A549 (cell line): ENCODE results near the gene NR4A1. TPM values are rescaled to one million over a fixed set of nuclear protein-coding genes. Genes with fewer than 3 reads are reported as not detected.
A peak's percentile ranks its signal among the peaks of the same experiment; 100 is the strongest.

Source experiments
- ATAC-seq, 2 experiments: fragments of 200-7000 bp in 1 of 2; fragments of >200 bp in 1 of 2; cut with Nextera tagmentation in 1 of 2; cut with Tn5 transposase in 1 of 2; 3 replicates each; pipeline versions ENCODE4 v1.8.0 to v1.9.1; 2018 to 2020; ENCODE audit warnings: mild to moderate bottlenecking in 1 of 2, moderate library complexity in 1 of 2
- CTCF ChIA-PET: fragments of 300-600 bp; sonication (Branson Sonifier 250); formaldehyde crosslinking; extraction: SDS; loops from one replicate; lab custom pipeline; 2021; ENCODE audit warnings: antibody characterized with exemption, inconsistent platforms; lab: Yijun Ruan, JAX
- POLR2A ChIA-PET: fragments of 350-600 bp; formaldehyde crosslinking; extraction: SDS; loops from one replicate; lab custom pipeline; 2021; ENCODE audit warnings: antibody characterized with exemption, inconsistent platforms; lab: Yijun Ruan, JAX
- DNase-seq, 2 experiments: peaks; one replicate each; pipeline versions ENCODE4 v3.0.0 to v3.0.0-alpha.2; 2011 to 2016; ENCODE audit warnings: low read depth in 1 of 2, low spot score in 1 of 2
- FAIRE-seq: peaks from 2 replicates; lab custom pipeline; 2011; peaks lifted over from hg19 to GRCh38; lab: Jason Lieb, UNC
- H3K27ac ChIP-seq, 2 experiments: fragments of >200 bp; sonication (Bioruptor Twin); formaldehyde crosslinking; 3 replicates each; pipeline ENCODE4 v1.5.1; 2016 to 2017
- H3K4me1 ChIP-seq: fragments of >200 bp; sonication (Bioruptor Twin); formaldehyde crosslinking; 3 replicates; pipeline ENCODE4 v1.6.1; 2016
- H3K4me2 ChIP-seq: fragments of >200 bp; sonication (Bioruptor Twin); formaldehyde crosslinking; 3 replicates; pipeline ENCODE4 v1.6.1; 2016
- H3K4me3 ChIP-seq: fragments of >200 bp; sonication (Bioruptor Twin); formaldehyde crosslinking; 3 replicates; pipeline ENCODE4 v1.5.1; 2016
- H3K9me3 ChIP-seq: fragments of >200 bp; sonication (Bioruptor Twin); formaldehyde crosslinking; 3 replicates; pipeline ENCODE4 v1.6.1; 2016
- ATOH8 ChIP-seq: fragments of 250-450 bp; sonication (Bioruptor Pico); IDR thresholded peaks from 2 replicates; pipeline ENCODE4 v1.5.0; 2020; ENCODE audit warnings: low read depth, mild to moderate bottlenecking, moderate library complexity
- BHLHE40 ChIP-seq: IDR thresholded peaks from 2 replicates; pipeline ENCODE4 v1.6.1; 2012; ENCODE audit warnings: low read depth, low read length, inconsistent platforms
- EHF ChIP-seq: fragments of 250-450 bp; sonication (Bioruptor Pico); IDR thresholded peaks from 2 replicates; pipeline ENCODE4 v1.5.0; 2020; ENCODE audit warnings: mild to moderate bottlenecking
- FOSB ChIP-seq: fragments of 250-450 bp; sonication (Bioruptor Pico); IDR thresholded peaks from 2 replicates; pipeline ENCODE4 v1.5.0; 2020; ENCODE audit warnings: mild to moderate bottlenecking, moderate library complexity
- FOSL2 ChIP-seq, 2 experiments: fragments of 450-650 bp in 1 of 2; fragments of >200 bp in 1 of 2; sonication (Bioruptor Twin) in 1 of 2; formaldehyde crosslinking; IDR thresholded peaks; 2 replicates each; pipeline versions ENCODE4 v1.5.0 to v1.6.1; 2016 to 2020; ENCODE audit warnings: mild to moderate bottlenecking in 1 of 2, moderate library complexity in 1 of 2
- HEYL ChIP-seq: fragments of 250-450 bp; sonication (Bioruptor Pico); IDR thresholded peaks from 2 replicates; pipeline ENCODE4 v1.8.0; 2021; ENCODE audit warnings: mild to moderate bottlenecking, moderate library complexity
- HMGXB4 ChIP-seq: fragments of 250-450 bp; sonication (Bioruptor Pico); IDR thresholded peaks from 2 replicates; pipeline ENCODE4 v1.5.0; 2021; ENCODE audit warnings: mild to moderate bottlenecking, moderate library complexity, borderline replicate concordance
- HOXA7 ChIP-seq: fragments of 250-450 bp; sonication (Bioruptor Pico); IDR thresholded peaks from 2 replicates; pipeline ENCODE4 v1.5.0; 2020; ENCODE audit warnings: mild to moderate bottlenecking, moderate library complexity
- HOXB13 ChIP-seq: fragments of 250-450 bp; sonication (Bioruptor Pico); IDR thresholded peaks from 2 replicates; pipeline ENCODE4 v1.5.0; 2020; ENCODE audit warnings: low read depth, mild to moderate bottlenecking, moderate library complexity
- HOXB5 ChIP-seq: fragments of 250-450 bp; sonication (Bioruptor Pico); IDR thresholded peaks from 2 replicates; pipeline ENCODE4 v1.5.0; 2020; ENCODE audit warnings: mild to moderate bottlenecking, moderate library complexity
- JUNB ChIP-seq: fragments of >200 bp; sonication (Bioruptor Twin); formaldehyde crosslinking; IDR thresholded peaks from 2 replicates; pipeline ENCODE4 v1.6.1; 2016
- MAX ChIP-seq: IDR thresholded peaks from 2 replicates; pipeline ENCODE4 v1.6.1; 2012
- RARB ChIP-seq: fragments of 250-450 bp; sonication (Bioruptor Pico); IDR thresholded peaks from 2 replicates; pipeline ENCODE4 v1.8.0; 2021; ENCODE audit warnings: mild to moderate bottlenecking, moderate library complexity
- TFCP2L1 ChIP-seq: fragments of 250-450 bp; sonication (Bioruptor Pico); IDR thresholded peaks from 2 replicates; pipeline ENCODE4 v1.5.0; 2021; ENCODE audit warnings: mild to moderate bottlenecking
- USF2 ChIP-seq: fragments of 450-650 bp; IDR thresholded peaks from 2 replicates; pipeline ENCODE4 v1.6.1; 2014; ENCODE audit warnings: antibody characterized with exemption
- whole genome bisulfite sequencing: methylation state at CpG from one replicate; pipeline ENCODE4 v1.1.6; 2017; ENCODE audit errors: missing lambda C conversion rate; 5-methylcytosine and 5-hydroxymethylcytosine counted together
- polyA plus RNA-seq, 4 experiments: library from polyadenylated mRNA; depleted of rRNA in 3 of 4; stranded (reverse); fragments of >200 nt; fragmentation: RNase III in 1 of 4; extraction: RNeasy Plus Mini Kit Qiagen cat#74134 plus additional on column Dnase treatment in 1 of 4; gene quantifications; 2 replicates in 3 of 4; 3 replicates in 1 of 4; pipeline ENCODE4 v1.2.3, GENCODE V29; 2011 to 2017

The NR4A1 gene
- polyA plus RNA-seq, 2 of the 4 experiments (the other 2 are of a cell fraction): 39.6 to 89.6 TPM

GRCh38 chr12:52054231-52054832, 3.1 kb downstream of the NR4A1 start (continued):
- peak; percentile 66; the same call in 1 of the 2 replicates for TF ChIP-seq HOXB13 (CRISPR knock-in tag)
- 0 out of 2 replicates have a peak, but pooled peaks have one; percentile 2 for TF ChIP-seq HEYL
- TF ChIP-seq USF2: peak; percentile 7; the same call in 1 of the 2 replicates
- peak; percentile 2; the same call in 1 of the 2 replicates for TF ChIP-seq EHF
- no peak for TF ChIP-seq JUNB
- TF ChIP-seq MAX: no peak

GRCh38 chr12:52054833-52055730, 3.8 kb downstream of the NR4A1 start:
- 93% methylated on average over 21 of the region's 21 CpGs for WGBS
- TF ChIP-seq HEYL (0 out of 2 replicates have a peak, but pooled peaks have one; percentile 14), HOXA7 (CRISPR knock-in tag) (peak; percentile 96), TFCP2L1 (CRISPR knock-in tag) (peak; percentile 85), ATOH8 (CRISPR knock-in tag) (no peak), FOSB (CRISPR knock-in tag) (peak; percentile 92), EHF (0 out of 2 replicates have a peak, but pooled peaks have one; percentile 47), BHLHE40 (no peak), HMGXB4 (no peak), RARB (CRISPR knock-in tag) (peak; percentile 80), HOXB5 (CRISPR knock-in tag) (peak; percentile 16; the same call in 1 of the 2 replicates), FOSL2 (IDR thresholded peaks at IDR 0.05) (no peak), FOSL2 (CRISPR knock-in tag; IDR thresholded peaks at IDR 0.05) (peak; percentile 17; the same call in 1 of the 2 replicates)
- no peak for ATAC-seq
- no peak overlapping the region for H3K27ac ChIP-seq
- ChIA-PET POLR2A (interaction anchor here (1.2 kb wide), 1 partner anchor 14 kb away, joined by 3 read pairs; the partner anchor contains the start of gene ATG101), CTCF (interaction anchor here (0.7 to 42.5 kb wide), 6 partner anchors 13 to 128 kb away, joined by 3 to 1730 read pairs (median 5); no protein-coding TSS in a partner anchor)
- no peaks in the 10 kb centered on the region for H3K9me3 ChIP-seq
- H3K4me2 ChIP-seq: no peak overlapping the region
- DNase-seq: peak in 1 of 2 experiments; percentile 65
- no peak overlapping the region for H3K4me3 ChIP-seq
- no peak for FAIRE-seq
- H3K4me1 ChIP-seq: peaks cover 28% of the 10 kb centered on the region
